Neural cell (in vitro differentiated cells): ENCODE data around the gene RBM19.

Source experiments
- TF ChIP-seq, protein P1 (sequence below): IDR thresholded peaks from 2 replicates; pipeline ENCODE4 v1.6.1; 2012; ENCODE audit warnings: borderline replicate concordance
- TF ChIP-seq, protein P2 (sequence below): fragments of 450-650 bp; IDR thresholded peaks from 2 replicates; pipeline ENCODE4 v1.5.1; 2014; ENCODE audit warnings: antibody characterized with exemption, mild to moderate bottlenecking, moderate library complexity; ENCODE audit not compliant: poor library complexity, severe bottlenecking

DNA sequence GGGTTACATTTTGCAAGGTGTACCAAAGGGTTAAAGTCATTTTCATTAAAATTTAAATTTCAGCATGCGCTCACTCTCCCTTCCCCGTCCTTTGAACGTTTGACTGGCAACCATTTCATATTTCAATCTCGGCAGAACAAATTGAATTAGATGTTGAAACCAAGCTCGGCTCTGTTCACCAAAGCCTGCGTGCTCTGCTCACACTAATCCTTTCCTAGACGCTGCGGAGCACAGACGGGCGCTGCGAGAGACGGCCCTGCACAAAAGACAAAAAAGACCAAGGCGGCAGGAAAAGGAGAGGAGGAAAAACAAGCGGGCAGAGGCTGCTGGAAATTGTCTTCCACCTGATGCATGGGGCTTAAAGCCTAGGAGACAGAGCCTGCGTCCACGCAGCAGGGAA is 149.3 kb downstream of the RBM19 start:
- TF ChIP-seq, protein P1, sequence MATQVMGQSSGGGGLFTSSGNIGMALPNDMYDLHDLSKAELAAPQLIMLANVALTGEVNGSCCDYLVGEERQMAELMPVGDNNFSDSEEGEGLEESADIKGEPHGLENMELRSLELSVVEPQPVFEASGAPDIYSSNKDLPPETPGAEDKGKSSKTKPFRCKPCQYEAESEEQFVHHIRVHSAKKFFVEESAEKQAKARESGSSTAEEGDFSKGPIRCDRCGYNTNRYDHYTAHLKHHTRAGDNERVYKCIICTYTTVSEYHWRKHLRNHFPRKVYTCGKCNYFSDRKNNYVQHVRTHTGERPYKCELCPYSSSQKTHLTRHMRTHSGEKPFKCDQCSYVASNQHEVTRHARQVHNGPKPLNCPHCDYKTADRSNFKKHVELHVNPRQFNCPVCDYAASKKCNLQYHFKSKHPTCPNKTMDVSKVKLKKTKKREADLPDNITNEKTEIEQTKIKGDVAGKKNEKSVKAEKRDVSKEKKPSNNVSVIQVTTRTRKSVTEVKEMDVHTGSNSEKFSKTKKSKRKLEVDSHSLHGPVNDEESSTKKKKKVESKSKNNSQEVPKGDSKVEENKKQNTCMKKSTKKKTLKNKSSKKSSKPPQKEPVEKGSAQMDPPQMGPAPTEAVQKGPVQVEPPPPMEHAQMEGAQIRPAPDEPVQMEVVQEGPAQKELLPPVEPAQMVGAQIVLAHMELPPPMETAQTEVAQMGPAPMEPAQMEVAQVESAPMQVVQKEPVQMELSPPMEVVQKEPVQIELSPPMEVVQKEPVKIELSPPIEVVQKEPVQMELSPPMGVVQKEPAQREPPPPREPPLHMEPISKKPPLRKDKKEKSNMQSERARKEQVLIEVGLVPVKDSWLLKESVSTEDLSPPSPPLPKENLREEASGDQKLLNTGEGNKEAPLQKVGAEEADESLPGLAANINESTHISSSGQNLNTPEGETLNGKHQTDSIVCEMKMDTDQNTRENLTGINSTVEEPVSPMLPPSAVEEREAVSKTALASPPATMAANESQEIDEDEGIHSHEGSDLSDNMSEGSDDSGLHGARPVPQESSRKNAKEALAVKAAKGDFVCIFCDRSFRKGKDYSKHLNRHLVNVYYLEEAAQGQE = no peak
- TF ChIP-seq, protein P2, sequence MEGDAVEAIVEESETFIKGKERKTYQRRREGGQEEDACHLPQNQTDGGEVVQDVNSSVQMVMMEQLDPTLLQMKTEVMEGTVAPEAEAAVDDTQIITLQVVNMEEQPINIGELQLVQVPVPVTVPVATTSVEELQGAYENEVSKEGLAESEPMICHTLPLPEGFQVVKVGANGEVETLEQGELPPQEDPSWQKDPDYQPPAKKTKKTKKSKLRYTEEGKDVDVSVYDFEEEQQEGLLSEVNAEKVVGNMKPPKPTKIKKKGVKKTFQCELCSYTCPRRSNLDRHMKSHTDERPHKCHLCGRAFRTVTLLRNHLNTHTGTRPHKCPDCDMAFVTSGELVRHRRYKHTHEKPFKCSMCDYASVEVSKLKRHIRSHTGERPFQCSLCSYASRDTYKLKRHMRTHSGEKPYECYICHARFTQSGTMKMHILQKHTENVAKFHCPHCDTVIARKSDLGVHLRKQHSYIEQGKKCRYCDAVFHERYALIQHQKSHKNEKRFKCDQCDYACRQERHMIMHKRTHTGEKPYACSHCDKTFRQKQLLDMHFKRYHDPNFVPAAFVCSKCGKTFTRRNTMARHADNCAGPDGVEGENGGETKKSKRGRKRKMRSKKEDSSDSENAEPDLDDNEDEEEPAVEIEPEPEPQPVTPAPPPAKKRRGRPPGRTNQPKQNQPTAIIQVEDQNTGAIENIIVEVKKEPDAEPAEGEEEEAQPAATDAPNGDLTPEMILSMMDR = no peak
